Activated naive CD8-positive, alpha-beta T cell (primary cell): ENCODE data around the gene FABP3.

Source experiments
- H3K27ac Mint-ChIP-seq: one replicate; pipeline ENCODE4 v1.8.0; 2021; ENCODE audit warnings: mixed read lengths
- H3K27me3 Mint-ChIP-seq: one replicate; pipeline ENCODE4 v1.8.0; 2021; ENCODE audit warnings: mixed read lengths
- H3K36me3 Mint-ChIP-seq: one replicate; pipeline ENCODE4 v1.8.0; 2021; ENCODE audit warnings: mixed read lengths
- H3K4me1 Mint-ChIP-seq: one replicate; pipeline ENCODE4 v1.8.0; 2021; ENCODE audit warnings: low read depth, mixed read lengths
- H3K4me3 Mint-ChIP-seq: one replicate; pipeline ENCODE4 v1.8.0; 2021; ENCODE audit warnings: mild to moderate bottlenecking, mixed read lengths
- H3K9me3 Mint-ChIP-seq: one replicate; pipeline ENCODE4 v1.8.0; 2021; ENCODE audit warnings: low read depth, mixed read lengths

Gene FABP3

GRCh38 chr1:31370565-31370964 lies 2.3 kb downstream of the FABP3 start:
- Mint-ChIP-seq H3K27ac (no peak overlapping the region), H3K36me3 (no peaks in the 10 kb centered on the region), H3K27me3 (no peaks in the 10 kb centered on the region), H3K4me3 (no peak overlapping the region), H3K4me1 (peaks cover 12% of the 10 kb centered on the region), H3K9me3 (no peaks in the 10 kb centered on the region)

DNA sequence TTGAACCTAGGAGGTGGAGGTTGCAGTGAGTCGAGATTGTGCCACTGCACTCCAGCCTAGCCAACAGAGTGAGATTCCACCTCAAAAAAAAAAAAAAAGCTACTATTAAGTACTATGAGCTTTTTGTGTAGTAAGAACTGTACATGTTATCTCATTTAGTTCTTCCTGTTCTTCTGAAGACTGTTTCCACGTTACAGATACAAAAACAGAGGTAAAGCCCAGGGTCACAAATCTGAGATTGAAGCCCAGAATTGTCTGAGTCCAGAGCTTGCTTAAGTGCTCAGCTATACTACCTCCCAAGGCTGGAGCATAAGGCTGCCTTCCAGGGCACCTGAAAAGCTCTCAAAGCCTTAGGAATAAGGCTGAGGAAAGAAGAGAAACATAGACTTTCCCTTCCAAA lies 2.9 kb downstream of the FABP3 start:
- no peaks in the 10 kb centered on the region for H3K27me3 Mint-ChIP-seq
- peaks cover 12% of the 10 kb centered on the region for H3K4me1 Mint-ChIP-seq
- no peak overlapping the region for H3K4me3 Mint-ChIP-seq
- H3K27ac Mint-ChIP-seq = no peak overlapping the region
- H3K36me3 Mint-ChIP-seq = peaks cover 1% of the 10 kb centered on the region
- no peaks in the 10 kb centered on the region for H3K9me3 Mint-ChIP-seq

- Mint-ChIP-seq H3K27me3 (no peaks in the 10 kb centered on the region), H3K4me3 (no peak overlapping the region), H3K36me3 (peaks cover 7% of the 10 kb centered on the region), H3K27ac (no peak overlapping the region), H3K9me3 (no peaks in the 10 kb centered on the region), H3K4me1 (peaks cover 7% of the 10 kb centered on the region)
Observed at GRCh38 chr1:31368611-31369107, 4.2 kb downstream of the FABP3 start.

DNA sequence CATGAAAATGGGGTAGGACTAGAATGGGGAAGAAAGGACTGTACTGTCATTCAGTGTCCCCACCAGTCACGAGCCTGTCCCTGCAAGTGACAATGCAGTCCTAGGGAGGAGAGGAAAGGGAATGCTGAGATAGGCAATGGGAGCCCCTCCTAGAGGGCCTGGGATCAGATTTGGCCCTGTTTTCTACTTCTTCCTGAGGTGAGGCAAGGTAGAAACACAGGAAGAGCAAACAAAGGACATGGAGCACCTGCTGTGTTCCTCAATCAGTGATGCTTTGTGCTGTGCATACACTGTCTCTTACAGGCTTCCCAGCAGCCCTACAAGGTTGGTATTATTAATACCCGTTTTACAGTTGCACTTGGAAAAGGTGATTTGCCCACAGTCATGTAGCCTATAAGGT lies 6.1 kb downstream of the FABP3 start:
- H3K4me3 Mint-ChIP-seq = no peak overlapping the region
- H3K36me3 Mint-ChIP-seq = peaks cover 7% of the 10 kb centered on the region
- H3K27me3 Mint-ChIP-seq = no peaks in the 10 kb centered on the region
- no peak overlapping the region for H3K27ac Mint-ChIP-seq
- H3K4me1 Mint-ChIP-seq = no peaks in the 10 kb centered on the region
- no peaks in the 10 kb centered on the region for H3K9me3 Mint-ChIP-seq

GRCh38 chr1:31364561-31365250 lies 8.2 kb downstream of the FABP3 start:
- Mint-ChIP-seq H3K36me3 (peaks cover 10% of the 10 kb centered on the region), H3K4me1 (no peaks in the 10 kb centered on the region), H3K9me3 (no peaks in the 10 kb centered on the region), H3K27ac (no peak overlapping the region), H3K27me3 (no peaks in the 10 kb centered on the region), H3K4me3 (no peak overlapping the region)

- Mint-ChIP-seq H3K9me3 (no peaks in the 10 kb centered on the region), H3K36me3 (peaks cover 21% of the 10 kb centered on the region), H3K27ac (no peak overlapping the region), H3K4me3 (no peak overlapping the region), H3K4me1 (no peaks in the 10 kb centered on the region), H3K27me3 (no peaks in the 10 kb centered on the region)
Observed at GRCh38 chr1:31362032-31362431, 10.8 kb downstream of the FABP3 start.

DNA sequence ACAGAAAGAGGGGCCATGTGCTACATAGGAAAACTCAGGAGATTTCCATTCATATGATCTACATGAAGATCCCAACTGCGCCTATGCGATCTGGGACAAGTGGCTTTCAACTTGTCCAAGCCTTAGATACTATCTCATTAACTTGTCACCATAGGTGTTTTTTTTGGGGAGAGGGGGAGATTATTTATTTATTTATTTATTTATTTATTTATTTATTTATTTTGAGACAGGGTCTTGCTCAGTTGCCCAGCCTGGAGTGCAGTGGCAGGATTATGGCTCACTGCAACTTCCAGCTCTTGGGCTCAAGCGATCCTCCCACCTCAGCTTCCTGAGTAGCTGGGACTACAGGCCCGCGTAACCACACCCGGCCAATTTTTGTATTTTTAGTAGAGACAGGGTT lies 11.3 kb downstream of the FABP3 start:
- H3K9me3 Mint-ChIP-seq = no peaks in the 10 kb centered on the region
- no peak overlapping the region for H3K27ac Mint-ChIP-seq
- no peak overlapping the region for H3K4me3 Mint-ChIP-seq
- H3K36me3 Mint-ChIP-seq = peaks cover 21% of the 10 kb centered on the region
- no peaks in the 10 kb centered on the region for H3K4me1 Mint-ChIP-seq
- H3K27me3 Mint-ChIP-seq = no peaks in the 10 kb centered on the region

- Mint-ChIP-seq H3K9me3 (no peaks in the 10 kb centered on the region), H3K27ac (no peak overlapping the region), H3K4me1 (no peaks in the 10 kb centered on the region), H3K27me3 (no peaks in the 10 kb centered on the region), H3K4me3 (no peak overlapping the region), H3K36me3 (peaks cover 15% of the 10 kb centered on the region)
Observed at GRCh38 chr1:31356427-31356826, 16.4 kb downstream of the FABP3 start.

- Mint-ChIP-seq H3K27me3 (no peaks in the 10 kb centered on the region), H3K4me3 (no peak overlapping the region), H3K9me3 (no peaks in the 10 kb centered on the region), H3K36me3 (peaks cover 18% of the 10 kb centered on the region), H3K27ac (no peak overlapping the region), H3K4me1 (no peaks in the 10 kb centered on the region)
Observed at GRCh38 chr1:31354283-31354682, 18.6 kb downstream of the FABP3 start.

DNA sequence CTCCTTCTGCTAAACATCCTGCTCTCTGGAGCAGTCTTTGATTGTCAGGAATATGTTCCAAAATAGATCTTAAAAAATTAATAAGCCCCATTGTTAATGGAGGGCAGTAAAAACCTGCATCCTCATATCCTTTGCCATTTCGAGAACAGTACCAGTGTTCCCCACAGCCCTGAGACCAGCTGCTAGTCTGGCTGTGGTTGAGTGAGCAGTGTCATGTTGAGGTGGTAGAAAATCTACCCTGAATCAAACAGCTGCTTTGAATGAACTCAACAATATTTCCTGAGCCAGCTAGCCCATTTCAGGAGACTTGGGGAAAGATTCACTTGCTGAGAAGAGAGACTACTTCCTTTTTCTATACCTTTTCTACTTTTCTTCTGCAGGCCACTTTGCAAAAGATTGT lies 24.4 kb downstream of the FABP3 start:
- Mint-ChIP-seq H3K9me3 (no peaks in the 10 kb centered on the region), H3K4me1 (no peaks in the 10 kb centered on the region), H3K27ac (no peak overlapping the region), H3K36me3 (peaks cover 18% of the 10 kb centered on the region), H3K27me3 (no peaks in the 10 kb centered on the region), H3K4me3 (no peak overlapping the region)

GRCh38 chr1:31346785-31347184 lies 26.1 kb downstream of the FABP3 start:
- Mint-ChIP-seq H3K27me3 (no peaks in the 10 kb centered on the region), H3K9me3 (no peaks in the 10 kb centered on the region), H3K27ac (no peak overlapping the region), H3K4me1 (no peaks in the 10 kb centered on the region), H3K4me3 (no peak overlapping the region), H3K36me3 (peaks cover 17% of the 10 kb centered on the region)

DNA sequence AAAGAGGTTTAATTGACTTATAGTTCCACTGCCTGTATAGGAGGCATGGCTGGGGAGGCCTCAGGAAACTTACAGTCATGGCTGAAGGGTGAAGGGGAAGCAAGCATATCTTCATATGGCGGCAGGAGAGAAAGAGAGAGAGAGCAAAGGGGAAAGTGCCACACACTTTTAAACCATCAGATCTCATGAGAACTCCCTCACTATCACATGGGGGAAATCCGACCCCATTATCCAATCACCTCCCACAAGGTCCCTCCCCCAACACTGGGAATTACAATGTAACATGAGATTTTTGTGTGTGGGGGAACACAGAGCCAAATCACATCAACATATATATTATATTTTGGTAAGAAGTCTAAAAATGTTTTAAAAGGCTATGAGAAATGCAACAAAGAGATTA lies 27.2 kb downstream of the FABP3 start:
- Mint-ChIP-seq H3K9me3 (no peaks in the 10 kb centered on the region), H3K27ac (no peak overlapping the region), H3K36me3 (peaks cover 16% of the 10 kb centered on the region), H3K27me3 (no peaks in the 10 kb centered on the region), H3K4me1 (no peaks in the 10 kb centered on the region), H3K4me3 (no peak overlapping the region)

- Mint-ChIP-seq H3K27me3 (no peaks in the 10 kb centered on the region), H3K9me3 (no peaks in the 10 kb centered on the region), H3K27ac (no peak overlapping the region), H3K4me1 (no peaks in the 10 kb centered on the region), H3K4me3 (no peak overlapping the region), H3K36me3 (peaks cover 13% of the 10 kb centered on the region)
Observed at GRCh38 chr1:31344503-31344902, 28.4 kb downstream of the FABP3 start.

- H3K4me3 Mint-ChIP-seq = no peak overlapping the region
- peaks cover 10% of the 10 kb centered on the region for H3K36me3 Mint-ChIP-seq
- no peaks in the 10 kb centered on the region for H3K27me3 Mint-ChIP-seq
- H3K9me3 Mint-ChIP-seq = no peaks in the 10 kb centered on the region
- H3K4me1 Mint-ChIP-seq = no peaks in the 10 kb centered on the region
- no peak overlapping the region for H3K27ac Mint-ChIP-seq
Observed at GRCh38 chr1:31336687-31337467, 36.0 kb downstream of the FABP3 start.

DNA sequence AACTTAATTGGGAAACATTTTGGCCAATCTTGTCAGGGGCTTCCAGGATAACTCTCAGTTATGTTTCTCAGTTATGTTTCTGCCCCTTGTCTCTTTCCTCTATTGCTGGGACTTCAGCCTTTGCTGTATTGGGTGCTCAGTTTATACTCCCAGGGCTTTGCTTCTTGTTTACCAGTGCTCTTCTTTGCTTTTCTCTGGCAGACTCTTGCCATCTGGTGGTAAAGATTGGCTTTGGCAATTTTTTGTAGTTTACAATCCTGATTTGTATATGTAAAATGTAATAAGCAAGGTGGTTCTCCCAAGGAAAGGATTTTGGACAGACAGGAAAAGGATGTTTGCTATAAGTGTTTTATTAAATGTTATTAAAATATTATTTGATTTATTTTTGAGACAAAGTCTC lies 37.9 kb downstream of the FABP3 start:
- H3K4me3 Mint-ChIP-seq = no peak overlapping the region
- no peaks in the 10 kb centered on the region for H3K27me3 Mint-ChIP-seq
- no peak overlapping the region for H3K27ac Mint-ChIP-seq
- H3K9me3 Mint-ChIP-seq = no peaks in the 10 kb centered on the region
- H3K4me1 Mint-ChIP-seq = no peaks in the 10 kb centered on the region
- H3K36me3 Mint-ChIP-seq = peaks cover 10% of the 10 kb centered on the region
